ENCODE measurements around the gene POU6F1.

DNA sequence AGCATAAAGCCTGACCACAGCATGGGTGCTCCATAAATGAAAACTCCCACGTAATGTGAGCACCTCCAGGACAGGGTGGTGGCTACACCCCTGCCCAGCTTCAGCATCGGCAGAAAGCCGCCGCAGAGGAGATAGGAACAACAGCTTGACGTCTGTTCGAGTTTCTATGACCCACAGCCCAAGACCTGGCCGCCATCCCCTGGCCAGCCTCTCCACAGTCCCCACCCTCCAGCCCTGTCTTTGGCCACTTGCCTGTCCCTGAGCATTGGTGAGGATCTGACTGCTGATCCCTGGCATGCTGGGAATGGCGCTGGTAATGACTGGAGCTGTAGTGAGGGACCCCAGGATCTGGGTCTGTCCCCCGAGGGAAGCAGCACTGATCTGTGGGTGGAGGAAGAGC is 21.3 kb downstream of the POU6F1 start:
- TF ChIP-seq CTCF (IDR thresholded peaks at IDR 0.05) (no peak), POLR2A (IDR thresholded peaks at IDR 0.05) (no peak)
